Loucy (cell line): ENCODE data around the gene NHSL1.
A peak's percentile ranks its signal among the peaks of the same experiment; 100 is the strongest.

Experiments used
- H2AFZ ChIP-seq: fragments of 200-600 bp; sonication (generic); 2 replicates; pipeline ENCODE4 v1.6.0; 2016; ENCODE audit warnings: antibody characterized with exemption, mild to moderate bottlenecking, low read length, moderate library complexity
- H3F3A ChIP-seq: fragments of 200-600 bp; 2 replicates; pipeline ENCODE4 v1.6.0; 2016; ENCODE audit warnings: antibody characterized with exemption, low read depth, mild to moderate bottlenecking
- H3K27me3 ChIP-seq: fragments of 200-600 bp; sonication (generic); 2 replicates; pipeline ENCODE4 v1.6.1; 2014; ENCODE audit warnings: low read length, mild to moderate bottlenecking; ENCODE audit not compliant: insufficient read depth, poor library complexity, severe bottlenecking
- H3K36me3 ChIP-seq: fragments of 200-600 bp; sonication (generic); 2 replicates; pipeline ENCODE4 v1.6.1; 2016; ENCODE audit warnings: low read length; ENCODE audit not compliant: insufficient read depth
- H3K4me1 ChIP-seq: fragments of 200-600 bp; sonication (generic); 2 replicates; pipeline ENCODE4 v1.5.1; 2014; ENCODE audit warnings: low read length, mild to moderate bottlenecking; ENCODE audit not compliant: insufficient read depth, poor library complexity, severe bottlenecking
- H3K4me2 ChIP-seq: fragments of 200-600 bp; sonication (generic); 2 replicates; pipeline ENCODE4 v1.6.0; 2014; ENCODE audit warnings: antibody characterized with exemption, low read length, low read depth, mild to moderate bottlenecking; ENCODE audit not compliant: poor library complexity, severe bottlenecking
- H3K4me3 ChIP-seq: fragments of 200-600 bp; sonication (generic); 2 replicates; pipeline ENCODE4 v1.5.1; 2014; ENCODE audit warnings: low read length, mild to moderate bottlenecking, mixed read lengths; ENCODE audit not compliant: poor library complexity, severe bottlenecking
- H3K79me2 ChIP-seq: fragments of 200-600 bp; sonication (generic); 2 replicates; pipeline ENCODE4 v1.6.1; 2014; ENCODE audit warnings: low read length; ENCODE audit not compliant: insufficient read depth
- H3K9ac ChIP-seq: fragments of 200-600 bp; sonication (generic); 2 replicates; pipeline ENCODE4 v1.6.0; 2014; ENCODE audit warnings: mild to moderate bottlenecking, low read depth, low read length, moderate library complexity; ENCODE audit not compliant: poor library complexity, severe bottlenecking
- H3K9me2 ChIP-seq: fragments of 200-600 bp; sonication (generic); replicated peaks from 2 replicates; pipeline ENCODE4 v1.6.1; 2016; ENCODE audit warnings: low read depth, low read length, mixed read lengths
- H3K9me3 ChIP-seq: fragments of 200-600 bp; sonication (generic); 2 replicates; pipeline ENCODE4 v1.6.1; 2014; ENCODE audit warnings: mild to moderate bottlenecking, antibody characterized with exemption, low read length, low read depth; ENCODE audit not compliant: insufficient read depth
- H4K20me1 ChIP-seq: fragments of 200-600 bp; sonication (generic); 2 replicates; pipeline ENCODE4 v1.6.0; 2014; ENCODE audit warnings: antibody characterized with exemption, low read length, mild to moderate bottlenecking; ENCODE audit not compliant: insufficient read depth, poor library complexity, severe bottlenecking
- EZH2phosphoT487 ChIP-seq: fragments of 200-600 bp; IDR thresholded peaks from 2 replicates; pipeline ENCODE4 v1.6.1; 2018; ENCODE audit warnings: antibody characterized with exemption, mild to moderate bottlenecking, moderate library complexity, borderline replicate concordance
- TF ChIP-seq, protein P1 (sequence below): fragments of 200-600 bp; sonication (generic); conservative IDR thresholded peaks from 2 replicates; pipeline ENCODE4 v1.5.1; 2014; ENCODE audit warnings: mild to moderate bottlenecking, antibody characterized with exemption, low read length

Gene NHSL1

DNA sequence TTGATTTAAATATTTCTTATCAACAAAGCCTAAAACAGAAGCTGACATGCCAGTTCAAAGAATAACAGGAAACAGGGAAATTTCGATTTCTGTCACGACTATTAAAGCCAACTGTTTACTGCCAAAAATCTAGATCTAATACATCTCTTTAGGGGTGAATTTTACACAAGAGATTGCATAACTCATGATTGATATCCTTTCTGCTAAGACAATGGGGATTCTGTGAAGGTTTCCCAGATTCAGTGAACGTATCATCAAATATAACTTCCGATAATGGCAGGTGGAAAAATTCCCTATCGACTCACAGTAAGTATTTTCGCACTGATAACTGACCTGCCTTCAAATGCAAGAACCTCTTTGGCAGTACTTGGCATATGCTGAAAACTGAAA lies 42.9 kb downstream of the NHSL1 start:
- H3K4me3 ChIP-seq: peak overlapping the region; percentile 71
- no peaks in the 10 kb centered on the region for H4K20me1 ChIP-seq
- H3K27me3 ChIP-seq: no peaks in the 10 kb centered on the region
- H3K9ac ChIP-seq: peak overlapping the region; percentile 63
- peaks cover 22% of the 10 kb centered on the region for H3K4me1 ChIP-seq
- H3K36me3 ChIP-seq: no peaks in the 10 kb centered on the region
- H3K79me2 ChIP-seq: no peaks in the 10 kb centered on the region
- TF ChIP-seq EZH2phosphoT487: no peak
- TF ChIP-seq, protein P1, sequence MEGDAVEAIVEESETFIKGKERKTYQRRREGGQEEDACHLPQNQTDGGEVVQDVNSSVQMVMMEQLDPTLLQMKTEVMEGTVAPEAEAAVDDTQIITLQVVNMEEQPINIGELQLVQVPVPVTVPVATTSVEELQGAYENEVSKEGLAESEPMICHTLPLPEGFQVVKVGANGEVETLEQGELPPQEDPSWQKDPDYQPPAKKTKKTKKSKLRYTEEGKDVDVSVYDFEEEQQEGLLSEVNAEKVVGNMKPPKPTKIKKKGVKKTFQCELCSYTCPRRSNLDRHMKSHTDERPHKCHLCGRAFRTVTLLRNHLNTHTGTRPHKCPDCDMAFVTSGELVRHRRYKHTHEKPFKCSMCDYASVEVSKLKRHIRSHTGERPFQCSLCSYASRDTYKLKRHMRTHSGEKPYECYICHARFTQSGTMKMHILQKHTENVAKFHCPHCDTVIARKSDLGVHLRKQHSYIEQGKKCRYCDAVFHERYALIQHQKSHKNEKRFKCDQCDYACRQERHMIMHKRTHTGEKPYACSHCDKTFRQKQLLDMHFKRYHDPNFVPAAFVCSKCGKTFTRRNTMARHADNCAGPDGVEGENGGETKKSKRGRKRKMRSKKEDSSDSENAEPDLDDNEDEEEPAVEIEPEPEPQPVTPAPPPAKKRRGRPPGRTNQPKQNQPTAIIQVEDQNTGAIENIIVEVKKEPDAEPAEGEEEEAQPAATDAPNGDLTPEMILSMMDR: no peak
- no peaks in the 10 kb centered on the region; the same call in 1 of the 2 replicates for H3F3A ChIP-seq
- no peaks in the 10 kb centered on the region for H3K9me3 ChIP-seq
- H3K4me2 ChIP-seq: peak overlapping the region; percentile 86
- 0 out of 2 replicates have a peak overlapping the region, but pooled peaks have one; percentile 90 for H2AFZ ChIP-seq
- no peaks in the 10 kb centered on the region for H3K9me2 ChIP-seq

DNA sequence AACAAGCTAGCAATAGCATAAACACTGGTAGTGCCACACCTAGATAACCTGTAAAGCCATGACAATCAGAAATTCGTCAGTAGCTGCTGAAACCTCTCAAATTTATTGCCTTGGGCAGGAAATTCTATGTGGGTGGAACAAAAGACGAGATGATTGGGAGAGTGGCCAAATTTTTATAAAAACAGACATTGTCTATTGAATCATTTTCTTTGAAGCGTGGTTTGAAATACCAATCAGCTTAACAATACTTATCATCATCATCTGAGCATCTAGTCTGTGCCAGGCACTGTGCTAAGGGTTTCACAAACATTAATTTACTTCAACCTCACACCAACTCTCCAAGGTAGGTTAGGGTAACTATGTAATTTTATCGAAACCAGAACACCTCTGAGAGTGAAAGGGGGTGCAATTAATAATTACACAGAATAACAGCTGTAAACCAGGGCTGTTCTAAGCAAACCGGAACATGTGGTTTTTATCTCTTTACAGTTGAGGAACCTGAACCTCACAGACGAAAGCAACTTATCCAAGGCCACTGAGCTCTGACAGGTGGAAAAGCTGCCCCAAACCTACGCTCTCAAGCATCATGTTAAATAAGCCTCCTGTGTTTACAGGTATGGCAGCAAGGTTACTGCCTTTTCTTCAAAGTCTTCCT lies 43.4 kb downstream of the NHSL1 start:
- Histone ChIP-seq H3K4me2 (peak overlapping the region; percentile 86), H3K4me3 (peak overlapping the region; percentile 71)

DNA sequence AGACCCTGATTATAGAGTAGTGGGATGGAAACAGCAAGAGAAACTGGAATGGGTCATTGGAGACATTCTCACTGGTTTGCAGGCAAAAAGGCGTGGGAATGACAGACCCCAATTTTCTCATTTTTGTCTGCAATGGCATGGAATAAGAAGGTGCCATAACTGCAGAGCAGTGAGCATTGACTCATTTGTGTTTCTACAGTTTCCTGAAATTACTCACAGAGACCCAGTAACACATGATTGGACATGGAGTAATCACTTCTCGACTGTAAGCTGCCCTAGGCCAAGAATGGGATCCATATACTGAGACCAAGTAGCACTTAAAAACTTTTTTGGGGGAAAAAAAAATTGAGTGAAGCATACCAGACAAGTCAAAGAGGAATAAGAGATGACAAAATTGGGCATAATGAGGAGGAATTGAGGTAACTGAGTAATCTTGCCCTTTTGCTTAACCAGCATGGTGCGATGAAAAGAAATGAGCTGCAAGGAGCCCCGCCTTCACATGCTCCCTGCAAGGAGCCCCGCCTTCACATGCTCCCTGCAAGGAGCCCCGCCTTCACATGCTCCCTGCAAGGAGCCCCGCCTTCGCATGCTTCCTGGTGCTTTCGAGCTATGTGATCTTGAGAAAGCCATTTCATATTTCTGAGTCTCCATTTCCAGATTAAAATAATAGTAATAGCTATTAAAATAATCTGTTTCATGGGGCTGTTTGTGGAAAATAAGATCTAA lies 44.1 kb downstream of the NHSL1 start:
- Histone ChIP-seq H3K9ac (peak overlapping the region; percentile 63), H3K36me3 (no peaks in the 10 kb centered on the region), H3K27me3 (no peaks in the 10 kb centered on the region), H3K4me3 (peak overlapping the region; percentile 71), H3K4me1 (peaks cover 22% of the 10 kb centered on the region), H2AFZ (peak overlapping the region; percentile 90), H4K20me1 (no peaks in the 10 kb centered on the region), H3K79me2 (no peaks in the 10 kb centered on the region), H3K9me2 (no peaks in the 10 kb centered on the region), H3K9me3 (no peaks in the 10 kb centered on the region), H3F3A (no peaks in the 10 kb centered on the region; the same call in 1 of the 2 replicates), H3K4me2 (peak overlapping the region; percentile 86)
- TF ChIP-seq, protein P1: no peak
- TF ChIP-seq EZH2phosphoT487: no peak

More for the DNA sequence above, 43.4 kb downstream of the NHSL1 start:
- Histone ChIP-seq H3F3A (no peaks in the 10 kb centered on the region; the same call in 1 of the 2 replicates), H3K9me3 (no peaks in the 10 kb centered on the region), H3K27me3 (no peaks in the 10 kb centered on the region), H3K9me2 (no peaks in the 10 kb centered on the region), H3K36me3 (no peaks in the 10 kb centered on the region), H3K79me2 (no peaks in the 10 kb centered on the region), H3K4me1 (peaks cover 22% of the 10 kb centered on the region), H4K20me1 (no peaks in the 10 kb centered on the region), H3K9ac (peak overlapping the region; percentile 63), H2AFZ (peak overlapping the region; percentile 90)
- TF ChIP-seq, protein P1: no peak
- no peak for TF ChIP-seq EZH2phosphoT487
